ENCODE measurements around the gene SOX1.

SOX1 gene

GRCh38 chr13:112102243-112102642 lies 35.3 kb downstream of the SOX1 start:
- no peak overlapping the region for H3K4me3 Mint-ChIP-seq
- H3K27me3 Mint-ChIP-seq: peaks cover 84% of the 10 kb centered on the region
- DNase-seq: no peak
- H3K27ac Mint-ChIP-seq: no peak overlapping the region
- H3K36me3 Mint-ChIP-seq (ENCODE audit: low read depth): no peaks in the 10 kb centered on the region
- H3K9me3 Mint-ChIP-seq: no peaks in the 10 kb centered on the region
- peaks cover 3% of the 10 kb centered on the region for H3K4me1 Mint-ChIP-seq (ENCODE audit: low read depth)

DNA sequence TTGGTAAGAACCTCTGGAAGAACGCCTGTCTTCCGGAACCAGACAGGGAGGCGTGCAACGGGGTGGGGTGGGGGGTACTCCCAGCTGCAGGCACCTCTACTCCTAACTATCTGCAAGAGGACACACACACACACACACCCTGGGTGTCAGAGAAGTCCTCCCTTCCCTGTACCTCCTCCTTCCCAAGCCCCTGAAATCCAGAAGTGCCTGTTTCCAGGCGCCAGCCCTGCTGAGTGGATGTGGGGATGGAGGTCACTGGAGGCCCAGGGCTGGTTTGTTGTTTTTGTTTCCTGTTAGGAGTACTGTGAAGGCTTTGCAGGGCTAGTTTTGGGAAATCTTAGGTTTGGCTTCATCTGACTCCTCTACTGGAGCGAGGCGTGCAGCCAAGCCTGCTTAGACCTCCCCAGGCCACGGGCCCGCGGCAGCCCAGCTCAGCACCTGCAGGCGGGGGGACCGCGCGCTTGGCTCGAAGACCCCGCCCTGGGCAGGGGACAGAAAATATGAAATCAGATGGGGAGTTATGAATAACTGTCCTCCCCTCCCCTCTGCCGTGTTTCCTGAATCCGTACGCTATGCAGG lies 36.4 kb downstream of the SOX1 start:
- Mint-ChIP-seq H3K27ac (no peak overlapping the region), H3K27me3 (peaks cover 84% of the 10 kb centered on the region), H3K9me3 (no peaks in the 10 kb centered on the region), H3K4me3 (no peak overlapping the region), H3K36me3 (ENCODE audit: low read depth) (no peaks in the 10 kb centered on the region), H3K4me1 (ENCODE audit: low read depth) (peaks cover 3% of the 10 kb centered on the region)
- no peak for DNase-seq

DNA sequence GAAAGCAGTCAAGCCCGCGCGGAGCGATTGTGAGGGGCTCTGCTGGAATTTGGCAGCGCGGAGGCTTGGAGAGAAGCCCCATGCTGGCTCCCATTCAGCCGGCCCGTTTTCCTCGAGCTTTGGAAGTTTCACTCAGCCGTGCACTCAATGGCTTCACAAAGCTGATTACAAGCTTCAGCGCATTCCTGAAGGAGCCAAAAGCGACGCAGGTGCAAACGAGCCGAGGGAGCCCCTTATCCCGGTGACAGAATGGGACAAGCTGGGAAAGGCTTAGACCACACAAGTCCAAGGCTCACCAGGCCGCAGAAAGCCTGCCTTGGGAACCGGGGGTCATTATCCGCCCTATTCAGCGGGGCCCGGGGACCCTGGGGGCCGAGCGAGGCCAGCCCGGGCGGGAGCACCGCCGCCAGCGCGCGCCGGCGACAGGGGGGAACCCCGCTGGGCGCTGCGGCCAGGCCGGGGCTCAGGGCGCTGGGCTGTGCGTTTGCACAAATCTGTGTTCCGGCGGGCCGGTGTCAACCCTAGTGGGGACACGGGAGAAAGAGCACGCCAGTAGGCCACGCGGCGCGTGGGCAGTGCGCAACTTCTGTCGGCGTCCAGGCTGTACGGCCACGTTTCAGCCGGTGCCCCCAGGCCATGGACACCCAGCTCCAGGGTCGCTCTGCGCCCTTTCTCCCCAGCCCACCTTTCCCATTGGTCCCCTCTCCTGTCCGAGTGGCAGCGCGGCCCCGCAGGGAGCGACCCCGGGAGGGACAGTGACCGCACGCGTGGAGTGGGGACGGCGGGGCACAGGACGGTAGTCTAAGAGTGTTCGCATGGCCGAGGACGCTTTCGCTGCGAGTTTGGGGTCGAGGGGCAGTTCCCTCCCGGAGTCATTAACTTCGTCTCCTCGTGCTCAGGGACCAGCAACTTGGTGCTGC lies 37.3 kb downstream of the SOX1 start:
- Mint-ChIP-seq H3K4me1 (ENCODE audit: low read depth) (peaks cover 3% of the 10 kb centered on the region), H3K27me3 (peaks cover 83% of the 10 kb centered on the region), H3K4me3 (no peak overlapping the region), H3K36me3 (ENCODE audit: low read depth) (no peaks in the 10 kb centered on the region), H3K9me3 (no peaks in the 10 kb centered on the region), H3K27ac (peak overlapping the region; percentile 67)
- no peak for DNase-seq

DNA sequence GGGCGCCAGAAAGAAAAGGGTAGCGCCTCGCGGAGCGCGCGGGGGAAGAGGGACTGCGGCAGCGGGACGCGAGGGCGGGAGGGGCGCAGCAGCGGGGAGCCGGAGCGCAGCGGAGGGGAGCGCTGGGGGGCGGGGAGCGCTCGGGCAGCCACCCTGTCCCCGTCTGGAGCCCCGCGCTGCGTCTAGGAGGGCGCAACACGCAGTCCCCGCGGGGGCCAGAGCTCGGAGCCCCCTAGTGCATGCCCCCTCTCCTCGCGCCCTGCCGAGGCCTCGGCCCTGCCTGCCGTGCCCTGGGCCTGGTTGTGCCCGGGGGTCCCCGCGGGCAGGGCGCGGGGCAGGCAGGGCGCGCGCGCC lies 37.9 kb downstream of the SOX1 start:
- no peaks in the 10 kb centered on the region for H3K36me3 Mint-ChIP-seq (ENCODE audit: low read depth)
- H3K4me1 Mint-ChIP-seq (ENCODE audit: low read depth): peaks cover 3% of the 10 kb centered on the region
- no peak for DNase-seq
- peaks cover 83% of the 10 kb centered on the region for H3K27me3 Mint-ChIP-seq
- H3K27ac Mint-ChIP-seq: peak overlapping the region; percentile 67
- H3K9me3 Mint-ChIP-seq: no peaks in the 10 kb centered on the region
- H3K4me3 Mint-ChIP-seq: no peak overlapping the region

- no peak for DNase-seq
- Mint-ChIP-seq H3K4me3 (no peak overlapping the region), H3K36me3 (ENCODE audit: low read depth) (no peaks in the 10 kb centered on the region), H3K27me3 (peaks cover 82% of the 10 kb centered on the region), H3K4me1 (ENCODE audit: low read depth) (peaks cover 3% of the 10 kb centered on the region), H3K27ac (no peak overlapping the region), H3K9me3 (no peaks in the 10 kb centered on the region)
Observed at GRCh38 chr13:112105244-112105681, 38.3 kb downstream of the SOX1 start.

- H3K4me1 Mint-ChIP-seq (ENCODE audit: low read depth): peaks cover 3% of the 10 kb centered on the region
- H3K4me3 Mint-ChIP-seq: no peak overlapping the region
- H3K27ac Mint-ChIP-seq: no peak overlapping the region
- H3K27me3 Mint-ChIP-seq: peaks cover 79% of the 10 kb centered on the region
- DNase-seq: no peak
- H3K36me3 Mint-ChIP-seq (ENCODE audit: low read depth): no peaks in the 10 kb centered on the region
- H3K9me3 Mint-ChIP-seq: no peaks in the 10 kb centered on the region
Observed at GRCh38 chr13:112105892-112106291, 38.9 kb downstream of the SOX1 start.

DNA sequence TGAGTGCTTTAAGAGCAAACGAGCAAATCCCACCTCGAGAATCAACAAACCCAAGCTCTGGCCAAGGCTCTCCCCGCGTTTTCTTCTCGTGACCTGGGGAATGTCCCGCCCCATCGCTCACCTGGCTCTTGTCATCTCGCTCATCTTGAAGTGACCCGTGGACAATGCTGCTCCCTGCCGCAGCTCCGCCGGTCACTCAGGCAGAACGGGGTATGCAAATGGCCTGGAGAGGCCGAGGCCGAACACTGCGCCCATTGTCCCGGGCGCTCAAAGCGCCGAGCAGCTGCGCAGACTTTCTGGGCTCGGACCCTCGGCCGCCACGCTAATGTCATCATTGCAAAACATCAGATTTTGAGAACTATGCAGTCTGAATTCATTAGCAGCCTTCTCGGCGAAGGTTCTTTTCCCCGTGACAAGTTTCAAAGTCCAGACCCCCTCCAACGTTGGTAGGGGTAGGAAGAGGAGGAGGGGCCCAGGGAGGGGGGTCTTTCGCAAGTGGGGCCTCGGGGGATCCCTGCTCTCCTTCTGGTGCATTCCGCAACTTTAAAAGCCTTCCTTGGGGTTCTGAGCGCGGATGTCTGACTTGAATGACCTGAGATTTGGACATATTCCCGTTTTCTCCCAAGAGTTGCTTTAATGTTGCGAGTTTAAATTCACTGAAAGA lies 39.7 kb downstream of the SOX1 start:
- no peak for DNase-seq
- Mint-ChIP-seq H3K4me1 (ENCODE audit: low read depth) (peaks cover 3% of the 10 kb centered on the region), H3K27ac (no peak overlapping the region), H3K9me3 (no peaks in the 10 kb centered on the region), H3K36me3 (ENCODE audit: low read depth) (no peaks in the 10 kb centered on the region), H3K27me3 (peaks cover 78% of the 10 kb centered on the region), H3K4me3 (no peak overlapping the region)

DNA sequence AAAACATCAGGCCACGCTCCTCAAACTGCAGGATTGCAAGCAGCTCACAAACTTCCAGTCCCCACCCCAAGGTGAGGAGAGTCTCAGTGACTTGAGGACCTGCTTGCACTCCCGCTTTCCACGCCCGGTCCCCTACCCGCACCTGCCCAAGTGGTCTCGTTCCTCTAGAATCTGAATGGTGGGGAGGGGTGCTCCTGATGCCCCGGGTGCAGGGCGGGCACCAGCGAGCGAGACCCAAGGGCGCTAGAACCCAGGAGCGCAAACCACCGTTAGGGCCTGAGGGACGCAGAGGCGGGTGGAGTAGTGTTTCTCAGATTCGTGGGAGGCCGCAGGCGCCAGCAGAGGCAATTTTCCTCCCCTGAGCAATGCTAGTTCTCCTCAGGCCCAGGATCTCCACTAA lies 40.3 kb downstream of the SOX1 start:
- H3K27me3 Mint-ChIP-seq: peaks cover 76% of the 10 kb centered on the region
- H3K4me1 Mint-ChIP-seq (ENCODE audit: low read depth): peaks cover 3% of the 10 kb centered on the region
- H3K9me3 Mint-ChIP-seq: no peaks in the 10 kb centered on the region
- H3K4me3 Mint-ChIP-seq: no peak overlapping the region
- no peak overlapping the region for H3K27ac Mint-ChIP-seq
- DNase-seq: no peak
- H3K36me3 Mint-ChIP-seq (ENCODE audit: low read depth): no peaks in the 10 kb centered on the region

DNA sequence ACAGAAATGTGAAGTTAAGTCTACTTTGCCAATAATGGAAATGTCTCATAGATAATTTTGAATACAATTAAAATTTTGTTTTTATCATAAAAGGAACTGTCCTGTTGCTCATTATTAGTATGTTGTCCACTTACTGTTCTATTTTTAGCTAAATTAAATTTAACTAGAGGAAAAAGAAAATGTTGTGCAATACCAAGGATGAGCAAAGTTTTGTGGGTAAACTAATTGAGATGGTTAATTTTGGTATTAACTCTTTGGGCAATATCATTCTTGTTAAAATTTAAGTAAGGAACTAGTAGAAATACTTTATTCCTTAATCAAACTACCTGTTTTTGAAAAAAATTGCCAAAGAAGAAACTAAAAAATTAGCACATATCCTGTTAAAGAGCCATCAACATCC lies 43.5 kb downstream of the SOX1 start:
- Mint-ChIP-seq H3K27ac (no peak overlapping the region), H3K4me3 (no peak overlapping the region), H3K36me3 (ENCODE audit: low read depth) (no peaks in the 10 kb centered on the region), H3K27me3 (peaks cover 83% of the 10 kb centered on the region), H3K4me1 (ENCODE audit: low read depth) (peaks cover 3% of the 10 kb centered on the region), H3K9me3 (no peaks in the 10 kb centered on the region)
- no peak for DNase-seq

GRCh38 chr13:112111239-112111857 lies 44.4 kb downstream of the SOX1 start:
- Mint-ChIP-seq H3K4me3 (no peak overlapping the region), H3K27ac (no peak overlapping the region), H3K27me3 (peaks cover 85% of the 10 kb centered on the region), H3K4me1 (ENCODE audit: low read depth) (peaks cover 2% of the 10 kb centered on the region), H3K36me3 (ENCODE audit: low read depth) (no peaks in the 10 kb centered on the region), H3K9me3 (no peaks in the 10 kb centered on the region)
- DNase-seq: no peak

- Mint-ChIP-seq H3K27me3 (peaks cover 84% of the 10 kb centered on the region), H3K36me3 (ENCODE audit: low read depth) (no peaks in the 10 kb centered on the region), H3K4me3 (no peak overlapping the region)
Observed at GRCh38 chr13:112112534-112113276, 45.8 kb downstream of the SOX1 start.

DNA sequence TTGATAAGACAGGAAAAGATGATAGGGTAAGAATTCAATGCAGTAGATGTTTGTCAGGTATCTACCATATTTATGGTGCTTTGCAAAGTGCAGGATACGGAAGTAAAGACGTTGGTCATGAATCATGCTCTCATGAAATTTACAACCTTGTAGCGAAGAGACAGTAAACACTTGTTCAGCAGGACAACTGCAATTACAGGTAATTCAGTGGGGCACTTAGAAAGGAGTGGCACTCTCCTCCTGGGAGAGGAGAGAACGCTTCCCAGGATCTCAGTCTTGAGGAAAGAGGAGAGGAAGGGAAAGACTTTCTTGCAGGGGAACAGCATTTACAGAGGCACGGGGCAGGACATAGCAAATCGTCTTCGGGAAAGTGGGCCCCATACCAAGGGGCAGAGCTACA lies 46.4 kb downstream of the SOX1 start:
- H3K27me3 Mint-ChIP-seq: peaks cover 84% of the 10 kb centered on the region
- no peak overlapping the region for H3K27ac Mint-ChIP-seq
- no peaks in the 10 kb centered on the region for H3K36me3 Mint-ChIP-seq (ENCODE audit: low read depth)

More at GRCh38 chr13:112112534-112113276, 45.8 kb downstream of the SOX1 start:
- Mint-ChIP-seq H3K4me1 (ENCODE audit: low read depth) (no peaks in the 10 kb centered on the region), H3K9me3 (no peaks in the 10 kb centered on the region), H3K27ac (no peak overlapping the region)
- DNase-seq: no peak

GRCh38 chr13:112113851-112114250 lies 46.9 kb downstream of the SOX1 start:
- no peak overlapping the region for H3K4me3 Mint-ChIP-seq
- H3K27ac Mint-ChIP-seq: no peak overlapping the region
- H3K36me3 Mint-ChIP-seq (ENCODE audit: low read depth): no peaks in the 10 kb centered on the region
- H3K27me3 Mint-ChIP-seq: peaks cover 79% of the 10 kb centered on the region
- H3K9me3 Mint-ChIP-seq: no peaks in the 10 kb centered on the region
- H3K4me1 Mint-ChIP-seq (ENCODE audit: low read depth): no peaks in the 10 kb centered on the region
- no peak for DNase-seq

More for the DNA sequence above, 46.4 kb downstream of the SOX1 start:
- no peak for DNase-seq
- no peaks in the 10 kb centered on the region for H3K4me1 Mint-ChIP-seq (ENCODE audit: low read depth)
- H3K9me3 Mint-ChIP-seq: no peaks in the 10 kb centered on the region
- H3K4me3 Mint-ChIP-seq: no peak overlapping the region

DNA sequence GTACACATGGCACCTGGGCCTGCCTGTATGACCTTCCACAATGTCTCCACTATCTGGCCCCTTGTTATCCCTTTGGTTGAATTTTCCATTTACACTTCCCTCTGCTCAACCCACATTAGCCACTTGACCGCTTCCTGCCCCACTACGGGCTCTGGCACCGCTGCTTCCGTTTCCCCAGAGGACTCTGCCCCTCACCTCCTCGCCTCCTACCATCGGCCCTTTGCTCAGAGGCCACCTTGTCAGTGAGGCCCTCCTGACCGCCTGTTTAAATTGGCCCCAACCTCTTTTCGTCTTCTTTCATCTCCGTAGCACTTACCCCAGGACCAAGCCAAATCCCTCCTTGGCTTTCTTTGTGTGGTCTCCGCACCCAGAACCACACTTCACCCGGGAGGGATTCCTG lies 47.4 kb downstream of the SOX1 start:
- no peak overlapping the region for H3K27ac Mint-ChIP-seq
- DNase-seq: no peak
- H3K4me1 Mint-ChIP-seq (ENCODE audit: low read depth): no peaks in the 10 kb centered on the region
- H3K36me3 Mint-ChIP-seq (ENCODE audit: low read depth): no peaks in the 10 kb centered on the region
- no peak overlapping the region for H3K4me3 Mint-ChIP-seq
- H3K9me3 Mint-ChIP-seq: no peaks in the 10 kb centered on the region
- peaks cover 84% of the 10 kb centered on the region for H3K27me3 Mint-ChIP-seq

All from activated T-cell treated with anti-CD3 and anti-CD28 coated beads, Interleukin-2, amount 50 U/mL, for 24 hours (primary cell).